GM08714 (cell line): ENCODE data around the gene HMGA1.

Source experiments
- H3K4me3 ChIP-seq: fragments of 200-500 bp; sonication (Bioruptor generic); 2 replicates; pipeline ENCODE4 v1.5.1; 2014; ENCODE audit warnings: mild to moderate bottlenecking, low read length, inconsistent platforms
- ZNF274 ChIP-seq: IDR thresholded peaks from 2 replicates; pipeline ENCODE4 v1.6.1; 2012; ENCODE audit warnings: mild to moderate bottlenecking, low read depth, low read length

HMGA1 gene

DNA sequence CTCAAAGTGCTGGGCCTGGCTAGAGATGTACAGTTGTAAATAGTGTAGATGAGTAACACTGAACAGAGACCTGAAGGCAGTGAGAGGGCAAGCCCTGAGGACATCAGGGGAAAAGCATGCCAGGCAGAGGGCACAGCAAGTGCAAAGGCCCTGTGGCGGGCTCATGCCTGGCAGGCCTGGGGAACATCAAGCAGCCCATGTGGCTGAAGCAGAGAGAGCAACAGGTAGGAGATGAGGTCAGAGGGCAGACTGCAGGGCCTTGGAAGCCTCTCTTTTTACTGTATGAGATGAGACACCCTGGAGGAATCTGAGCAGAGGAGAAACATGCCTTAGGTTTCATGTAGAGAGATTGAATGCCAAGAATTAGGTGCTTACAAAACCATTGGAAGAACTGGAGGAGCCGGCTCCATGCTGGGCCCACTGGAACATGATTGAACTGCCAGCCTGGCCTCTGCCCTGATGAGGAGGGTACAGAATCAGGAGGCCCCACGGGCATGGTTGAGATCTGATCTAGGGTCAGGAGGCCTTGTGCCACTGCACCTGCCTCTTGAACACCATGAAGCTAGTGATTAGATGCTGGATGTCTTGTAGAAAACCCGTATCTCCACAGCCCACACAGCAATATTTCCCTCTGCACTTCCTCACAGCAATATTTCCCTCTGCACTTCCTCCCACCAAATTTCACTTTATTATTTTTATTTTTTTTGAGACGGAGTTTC, 5.9 kb upstream of the HMGA1 start:
- no peak for TF ChIP-seq ZNF274
- no peak overlapping the region for H3K4me3 ChIP-seq

DNA sequence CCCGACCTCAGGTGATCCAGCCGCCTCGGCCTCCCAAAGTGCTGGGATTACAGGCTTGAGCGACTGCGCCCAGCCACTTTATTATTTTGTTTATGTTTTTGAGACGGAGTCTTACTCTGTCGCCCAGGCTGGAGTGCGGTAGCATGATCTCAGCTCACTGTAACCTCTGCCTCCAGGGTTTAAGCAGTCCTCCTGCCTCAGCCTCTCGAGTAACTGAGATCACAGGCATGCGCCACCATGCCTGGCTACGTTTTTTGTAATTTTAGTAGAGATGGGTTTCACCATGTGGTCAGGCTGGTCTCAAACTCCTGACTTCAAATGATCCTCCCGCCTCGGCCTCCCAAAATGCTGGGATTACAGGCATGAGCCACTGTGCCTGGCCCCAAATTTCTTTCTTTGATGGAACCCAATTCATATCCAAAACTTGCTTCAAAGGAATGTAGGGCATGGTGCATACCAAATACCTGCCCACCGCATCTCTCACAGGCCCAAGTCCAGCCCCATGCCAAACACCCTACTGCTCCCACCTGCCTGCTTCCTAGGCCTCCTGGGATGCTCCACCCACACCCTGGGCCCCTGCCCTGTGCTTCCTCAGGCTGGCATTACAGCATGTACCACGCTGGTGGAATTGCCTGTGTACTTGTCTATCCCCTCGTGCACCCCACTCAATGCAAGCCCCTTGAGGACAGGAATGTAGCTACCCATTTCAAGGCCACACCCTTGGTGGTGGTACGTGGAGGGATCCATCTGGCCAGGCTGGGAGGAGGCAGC, 4.9 kb upstream of the HMGA1 start:
- no peak overlapping the region for H3K4me3 ChIP-seq
- TF ChIP-seq ZNF274 = no peak

DNA sequence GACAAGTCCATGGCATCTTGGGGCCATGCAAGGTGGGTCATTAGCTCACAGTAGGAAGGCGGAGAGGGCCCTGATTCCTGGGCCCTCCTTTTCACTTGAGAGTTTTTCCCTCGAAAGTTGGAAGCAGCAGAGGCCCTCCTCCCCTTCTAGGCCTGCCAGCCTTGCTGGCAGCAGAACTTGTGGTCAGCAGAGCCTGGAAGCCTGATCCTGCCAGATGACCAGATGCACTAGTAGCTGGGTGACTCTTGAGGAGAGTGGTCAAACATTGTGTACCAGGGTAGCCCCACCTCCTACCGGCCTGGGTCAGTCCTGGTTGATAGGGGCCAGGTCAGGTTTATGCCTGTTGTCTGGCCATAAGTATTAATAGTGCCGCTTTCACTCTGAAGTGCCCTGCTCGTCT, 3.8 kb upstream of the HMGA1 start:
- TF ChIP-seq ZNF274 = no peak
- H3K4me3 ChIP-seq = no peak overlapping the region

DNA sequence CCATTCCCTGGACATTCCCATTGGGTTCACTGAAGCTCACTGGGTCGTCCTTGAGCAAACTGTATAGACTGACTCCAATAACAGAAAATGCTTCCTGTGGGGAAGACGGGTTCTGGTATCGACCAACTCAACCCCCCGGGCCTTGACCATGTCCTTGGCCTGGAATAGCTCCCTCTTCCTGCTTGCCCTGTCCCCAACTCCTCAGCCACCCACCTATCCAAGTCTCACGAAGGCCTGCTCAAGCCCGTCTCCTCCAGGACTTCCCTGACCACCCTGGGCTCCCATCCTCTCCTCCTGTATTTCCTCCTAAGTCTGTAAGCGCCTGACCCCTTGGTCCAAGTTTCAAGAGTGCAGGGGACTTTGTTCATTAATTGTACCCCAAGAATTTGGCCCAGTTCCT, 2.8 kb upstream of the HMGA1 start:
- no peak for TF ChIP-seq ZNF274
- no peak overlapping the region for H3K4me3 ChIP-seq

DNA sequence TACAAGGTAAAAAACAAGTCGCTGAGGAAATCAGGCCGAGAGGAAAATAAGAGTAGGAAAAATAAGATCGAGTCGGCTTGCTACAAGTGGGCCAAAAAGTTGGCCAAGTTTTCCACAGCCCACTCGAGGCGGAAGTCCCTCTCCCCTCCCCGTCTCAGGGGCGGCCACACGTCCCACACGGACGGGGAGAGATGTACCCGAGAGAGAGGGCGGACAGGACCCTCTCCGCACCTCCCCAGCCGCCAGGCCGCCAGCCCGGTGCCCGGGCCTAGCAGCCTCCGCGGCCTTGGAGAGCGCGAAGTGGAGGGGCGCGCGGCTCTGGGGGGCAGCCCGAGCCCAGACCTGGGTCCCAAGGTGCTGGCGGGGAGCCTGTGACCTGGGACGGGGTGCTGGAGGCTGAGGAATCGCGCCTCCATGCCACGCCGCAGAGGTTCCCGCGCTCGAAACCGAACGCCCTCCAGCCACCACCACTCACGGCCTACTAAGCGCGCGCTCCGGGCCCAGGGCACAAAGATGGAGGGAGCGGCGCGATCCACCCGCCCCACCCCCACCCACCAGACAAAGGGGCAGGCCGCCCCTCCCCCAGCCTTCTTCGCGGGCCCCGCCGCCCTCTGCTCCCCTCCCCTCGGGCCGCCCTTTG, 1.9 kb upstream of the HMGA1 start:
- no peak overlapping the region for H3K4me3 ChIP-seq
- no peak for TF ChIP-seq ZNF274

DNA sequence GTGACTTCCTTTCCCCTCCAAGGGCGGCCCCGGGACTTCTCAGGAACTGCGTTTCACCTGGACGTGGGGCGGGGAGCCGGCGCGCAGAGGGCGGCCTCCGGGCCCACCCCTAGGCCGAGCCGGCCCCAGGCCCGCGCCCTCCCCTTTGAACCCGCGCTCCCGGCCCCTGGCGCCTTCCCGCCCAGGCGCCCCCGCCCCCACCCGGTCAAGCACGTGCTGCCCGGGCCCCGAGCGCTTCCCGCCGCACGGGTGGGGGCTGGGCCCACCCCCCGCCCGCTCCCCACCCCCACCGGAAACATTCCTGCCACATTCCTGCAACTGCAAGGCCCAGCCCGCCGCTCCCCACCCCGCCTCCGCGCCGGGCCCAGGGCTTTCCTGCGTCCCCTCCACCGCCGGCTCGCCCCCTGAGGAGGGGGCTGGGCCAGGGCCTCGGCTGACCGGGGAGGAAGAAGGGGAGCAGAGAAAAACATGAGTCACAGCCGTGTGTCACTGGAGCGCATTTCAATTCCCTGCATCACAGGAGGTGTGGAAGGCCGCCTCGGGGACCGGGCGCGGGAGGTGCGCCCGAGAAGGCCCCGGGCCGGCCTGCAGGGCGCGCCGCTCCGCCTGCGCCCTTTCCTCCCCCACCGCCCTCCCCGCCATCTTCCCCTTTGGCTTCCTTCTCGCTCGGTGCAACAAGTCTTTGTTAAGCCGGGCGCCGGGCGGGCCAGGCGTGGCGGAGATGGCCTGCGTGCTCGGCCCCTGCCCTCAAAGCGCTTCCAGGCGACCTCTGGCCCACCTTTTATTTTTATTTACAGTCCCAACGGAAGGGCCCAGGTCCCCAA, 1.2 kb upstream of the HMGA1 start:
- no peak for TF ChIP-seq ZNF274
- peak overlapping the region; percentile 48; the same call in 1 of the 2 replicates for H3K4me3 ChIP-seq

DNA sequence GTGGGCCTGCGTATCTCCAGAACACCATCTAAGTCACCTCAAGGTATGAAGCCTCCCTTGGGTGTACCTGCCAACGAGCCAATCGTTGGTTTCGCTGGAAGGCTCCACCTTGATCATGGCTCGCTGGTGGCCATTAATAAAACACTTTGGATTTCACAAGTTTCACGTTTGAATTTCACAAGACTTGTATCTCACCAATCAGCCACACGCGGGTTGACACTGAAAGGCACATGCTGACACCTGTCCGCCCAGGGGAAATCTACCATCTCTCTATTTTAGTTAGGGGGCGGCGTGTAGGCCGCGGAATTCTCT, 586 bp upstream of the HMGA1 start:
- H3K4me3 ChIP-seq = peak overlapping the region; percentile 48; the same call in 1 of the 2 replicates
- no peak for TF ChIP-seq ZNF274

DNA sequence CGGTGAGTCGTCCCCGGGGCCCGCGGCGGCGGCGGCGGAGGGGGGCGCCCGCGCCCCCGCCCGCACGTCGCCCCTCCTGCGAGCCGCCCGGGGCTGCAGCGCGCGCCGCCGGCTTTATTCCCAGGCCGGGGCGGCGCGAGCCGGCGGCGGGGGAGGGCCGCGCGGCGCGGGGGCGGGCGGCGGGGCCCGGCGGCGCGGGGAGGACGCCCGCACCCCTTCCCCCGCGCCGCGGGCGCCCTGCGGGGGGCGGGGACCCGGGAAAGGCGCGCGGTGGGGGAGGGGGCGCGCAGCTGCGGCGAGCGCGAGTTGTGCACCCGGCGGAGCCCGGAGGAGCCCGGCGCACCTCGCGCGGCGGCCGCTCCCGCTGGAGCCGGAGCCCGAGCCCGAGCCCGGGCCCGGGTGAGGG, 646 bp downstream of the HMGA1 start:
- H3K4me3 ChIP-seq = peak overlapping the region; percentile 81
- TF ChIP-seq ZNF274 = no peak

DNA sequence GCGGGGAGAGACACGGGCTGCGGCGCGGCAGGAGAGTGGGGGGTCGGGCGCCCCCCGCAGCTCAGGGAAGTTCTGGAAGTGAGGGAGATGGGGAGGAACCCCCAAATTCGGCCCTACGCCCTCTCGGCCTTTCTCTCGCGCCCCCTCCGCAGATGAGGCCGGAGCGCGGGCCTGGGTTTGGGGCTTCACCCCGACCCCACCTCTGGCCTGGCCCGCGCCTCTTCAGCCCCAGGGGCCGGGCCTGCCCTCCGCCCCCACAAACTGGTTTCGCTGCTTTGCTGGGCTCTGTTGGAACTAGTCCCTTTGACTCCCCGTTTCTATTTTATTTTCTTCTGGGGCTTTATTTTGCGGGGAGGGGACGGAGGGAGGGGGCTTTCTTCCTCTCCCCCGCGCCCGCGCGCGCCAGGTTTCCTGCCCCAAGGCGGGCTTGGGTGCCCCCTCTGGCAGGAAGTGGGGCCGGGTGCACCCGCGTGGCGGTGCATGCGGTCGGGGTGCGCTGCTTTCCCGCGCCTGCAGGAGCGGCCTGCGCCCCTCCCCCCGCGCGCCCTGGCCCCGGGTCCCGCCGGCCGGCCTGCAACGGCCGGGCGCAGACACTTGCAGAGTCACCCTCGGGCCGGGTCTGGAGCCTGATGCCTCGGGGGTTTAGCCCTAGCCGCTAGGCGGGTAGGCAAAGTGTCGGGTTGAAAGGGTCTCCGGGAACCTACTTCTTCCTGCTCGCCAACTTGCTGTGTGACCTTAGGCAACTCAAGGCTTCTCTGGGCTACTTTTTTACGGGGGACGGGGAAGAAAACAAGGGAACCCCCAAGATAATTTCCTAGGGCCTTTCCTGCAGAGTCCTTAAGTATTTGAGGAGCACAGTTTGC, 1.3 kb downstream of the HMGA1 start:
- H3K4me3 ChIP-seq = peak overlapping the region; percentile 81
- no peak for TF ChIP-seq ZNF274

DNA sequence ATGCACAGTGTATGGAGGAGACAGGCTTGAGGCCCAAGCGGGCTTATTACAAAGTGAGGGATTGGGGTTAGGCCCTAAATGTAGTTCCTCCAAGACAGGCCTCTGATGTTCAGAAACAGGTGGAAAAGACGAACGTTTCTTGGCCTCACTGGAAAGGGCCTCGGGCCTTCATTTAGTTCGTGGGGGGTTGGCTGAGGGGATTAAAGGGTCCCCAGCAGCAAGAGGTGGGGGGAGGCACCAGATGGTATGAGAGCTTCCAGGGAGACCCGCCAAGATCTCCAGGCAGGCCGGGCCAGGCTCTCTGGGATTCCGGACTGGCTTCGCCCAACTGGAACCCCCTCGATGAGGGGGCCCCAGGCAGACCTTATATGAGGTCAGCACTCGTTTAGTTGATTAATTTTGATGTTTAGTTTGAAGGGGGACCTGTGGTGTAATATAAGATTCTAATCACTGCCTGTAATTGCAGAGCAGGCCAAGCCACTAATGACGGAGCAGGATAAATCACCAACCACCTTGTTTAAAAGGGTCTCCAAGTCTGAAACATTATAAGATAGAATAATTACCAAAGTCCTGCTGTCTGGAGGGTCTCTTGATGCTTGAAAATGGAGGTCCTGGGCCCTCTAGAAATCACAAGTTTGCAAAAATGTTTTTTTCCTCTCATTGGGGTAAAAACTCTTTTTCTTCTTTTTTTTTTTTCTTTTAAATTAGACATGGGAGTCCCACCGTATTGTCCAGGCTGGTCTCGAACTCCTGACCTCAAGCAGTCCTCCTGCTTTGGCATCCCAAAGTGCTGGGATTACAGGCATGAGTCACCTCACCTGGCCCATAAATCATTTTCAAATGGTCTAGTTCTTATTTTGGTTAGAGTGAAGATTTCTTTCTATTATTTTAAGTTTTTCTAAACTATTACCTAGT, 2.2 kb downstream of the HMGA1 start:
- H3K4me3 ChIP-seq = peak overlapping the region; percentile 81
- no peak for TF ChIP-seq ZNF274

DNA sequence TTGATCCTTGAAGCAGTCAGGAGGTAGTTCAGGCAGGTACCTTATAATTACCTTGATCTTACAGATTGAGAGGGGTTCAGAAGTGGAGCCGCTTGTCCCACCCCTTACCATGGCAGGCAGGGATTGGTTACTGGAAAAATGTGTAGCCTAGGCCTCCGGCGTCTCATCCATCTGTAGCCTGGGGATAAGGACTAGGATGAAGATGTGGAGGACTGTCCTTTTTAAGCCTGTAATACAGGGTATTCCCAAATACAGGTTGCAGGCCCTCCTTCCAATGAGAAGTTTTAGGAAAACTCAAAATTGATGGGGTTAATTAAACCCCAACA, 2.8 kb downstream of the HMGA1 start:
- TF ChIP-seq ZNF274 = no peak
- H3K4me3 ChIP-seq = peak overlapping the region; percentile 81; the same call in 1 of the 2 replicates

DNA sequence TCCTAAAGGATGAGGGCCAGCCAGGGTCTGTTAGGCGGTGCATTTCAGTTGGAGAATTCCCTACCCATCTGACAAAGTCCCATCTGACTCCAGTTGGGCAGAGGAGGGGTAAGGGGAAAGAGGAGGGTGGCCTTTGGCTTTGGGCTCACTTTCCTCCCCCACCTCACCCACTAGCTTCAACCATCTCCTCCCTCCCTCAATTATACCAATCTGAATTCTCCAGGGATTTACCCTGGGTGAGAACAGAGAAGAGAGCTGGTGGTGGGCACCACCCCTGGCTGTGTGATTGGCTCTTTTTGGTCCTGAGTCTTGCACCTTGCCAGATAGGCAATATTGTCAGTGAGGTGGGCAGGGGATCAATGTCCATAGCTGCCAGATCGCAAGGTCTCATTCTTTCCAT, 3.2 kb downstream of the HMGA1 start:
- no peak for TF ChIP-seq ZNF274
- H3K4me3 ChIP-seq = no peak overlapping the region
